SU-DHL-6 (cell line): ENCODE measurements around the gene RANGAP1.

Experiments used
- H2AFZ ChIP-seq: fragments of 200-600 bp; sonication (generic); 2 replicates; pipeline ENCODE4 v1.6.1; 2014; ENCODE audit warnings: low read depth, mild to moderate bottlenecking, moderate library complexity, mixed read lengths, antibody characterized with exemption, low read length; ENCODE audit not compliant: severe bottlenecking
- H3F3A ChIP-seq: fragments of 200-600 bp; shearing (Covaris generic); 2 replicates; pipeline ENCODE4 v1.6.0; 2016; ENCODE audit warnings: antibody characterized with exemption, mild to moderate bottlenecking; ENCODE audit not compliant: insufficient read depth
- H3K27ac ChIP-seq: fragments of 200-600 bp; sonication (generic); 2 replicates; pipeline ENCODE4 v1.5.1; 2016; ENCODE audit warnings: low read depth, mild to moderate bottlenecking, low read length, moderate library complexity, mixed read lengths
- H3K27me3 ChIP-seq: fragments of 200-600 bp; sonication (generic), shearing (Covaris generic); 2 replicates; pipeline ENCODE4 v1.6.0; 2014; ENCODE audit warnings: mild to moderate bottlenecking, low read length
- H3K36me3 ChIP-seq: fragments of 200-600 bp; sonication (generic); 2 replicates; pipeline ENCODE4 v1.6.1; 2014; ENCODE audit warnings: mild to moderate bottlenecking, low read length, mixed read lengths
- H3K4me2 ChIP-seq: fragments of 300-600, 200-600 bp; shearing (Covaris generic), sonication (generic); 2 replicates; pipeline ENCODE4 v1.6.0; 2014; ENCODE audit warnings: low read length, low read depth, mild to moderate bottlenecking; ENCODE audit not compliant: poor library complexity, severe bottlenecking
- H3K4me3 ChIP-seq: fragments of 200-600 bp; sonication (generic); 2 replicates; pipeline ENCODE4 v1.5.1; 2014; ENCODE audit warnings: antibody characterized with exemption, low read length, mild to moderate bottlenecking, mixed read lengths; ENCODE audit not compliant: insufficient read depth, poor library complexity, severe bottlenecking
- H3K79me2 ChIP-seq: fragments of 200-600 bp; sonication (generic); 2 replicates; pipeline ENCODE4 v1.6.1; 2014; ENCODE audit warnings: mild to moderate bottlenecking, low read length, moderate library complexity; ENCODE audit not compliant: insufficient read depth
- H3K9ac ChIP-seq: fragments of 200-600 bp; sonication (generic); 2 replicates; pipeline ENCODE4 v1.7.0; 2014; ENCODE audit warnings: mild to moderate bottlenecking, low read length
- H3K9me2 ChIP-seq: fragments of 200-600 bp; sonication (generic); replicated peaks from 2 replicates; pipeline ENCODE4 v1.6.1; 2014; ENCODE audit warnings: low read length; ENCODE audit not compliant: insufficient read depth
- H3K9me3 ChIP-seq: fragments of 200-600 bp; sonication (generic); 2 replicates; pipeline ENCODE4 v1.6.1; 2014; ENCODE audit warnings: low read length, mixed read lengths; ENCODE audit not compliant: insufficient read depth
- H4K20me1 ChIP-seq: fragments of 200-600 bp; sonication (generic); 2 replicates; pipeline ENCODE4 v1.6.1; 2014; ENCODE audit warnings: low read depth, mild to moderate bottlenecking, antibody characterized with exemption, low read length, moderate library complexity, mixed read lengths
- EZH2phosphoT487 ChIP-seq: fragments of 200-600 bp; sonication (generic), shearing (Covaris generic); conservative IDR thresholded peaks from 2 replicates; pipeline ENCODE4 v1.6.1; 2018; ENCODE audit warnings: mild to moderate bottlenecking, antibody characterized with exemption, low read length, moderate library complexity, mixed read lengths
- TF ChIP-seq, protein P1 (sequence below): fragments of 200-600 bp; sonication (generic); IDR thresholded peaks from one replicate; pipeline ENCODE4 v1.5.1; 2017; ENCODE audit warnings: antibody characterized with exemption, mild to moderate bottlenecking, low read length, moderate library complexity; ENCODE audit not compliant: insufficient read depth, poor library complexity, severe bottlenecking

Gene RANGAP1

DNA sequence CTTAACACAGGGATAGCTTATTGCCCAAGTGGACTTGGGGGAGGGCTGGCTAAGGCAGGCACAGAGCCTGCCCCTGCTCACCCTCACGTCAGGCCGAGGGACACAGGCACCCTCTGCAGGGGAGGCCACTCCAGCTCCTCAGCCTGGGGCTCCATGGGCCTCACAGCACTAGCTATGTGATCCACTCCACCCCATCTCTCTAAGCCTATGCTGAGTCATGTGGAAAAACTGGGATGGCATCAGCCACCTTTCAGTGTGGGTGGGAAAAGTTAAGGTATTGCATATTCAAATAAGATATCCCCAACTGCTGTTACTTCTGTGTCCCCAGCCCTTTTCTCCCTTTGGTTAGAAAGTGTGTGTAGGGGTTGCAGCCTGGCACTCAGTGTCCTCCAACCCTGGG lies 22.3 kb downstream of the RANGAP1 start:
- Histone ChIP-seq H3F3A (no peaks in the 10 kb centered on the region), H2AFZ (no peak overlapping the region), H3K9me2 (no peaks in the 10 kb centered on the region), H3K9ac (no peak overlapping the region), H3K27me3 (no peaks in the 10 kb centered on the region), H3K9me3 (no peaks in the 10 kb centered on the region), H3K4me2 (no peak overlapping the region), H3K27ac (no peak overlapping the region), H4K20me1 (no peaks in the 10 kb centered on the region), H3K79me2 (no peaks in the 10 kb centered on the region), H3K4me3 (no peak overlapping the region), H3K36me3 (no peaks in the 10 kb centered on the region; the same call in 1 of the 2 replicates)
- TF ChIP-seq, protein P1, sequence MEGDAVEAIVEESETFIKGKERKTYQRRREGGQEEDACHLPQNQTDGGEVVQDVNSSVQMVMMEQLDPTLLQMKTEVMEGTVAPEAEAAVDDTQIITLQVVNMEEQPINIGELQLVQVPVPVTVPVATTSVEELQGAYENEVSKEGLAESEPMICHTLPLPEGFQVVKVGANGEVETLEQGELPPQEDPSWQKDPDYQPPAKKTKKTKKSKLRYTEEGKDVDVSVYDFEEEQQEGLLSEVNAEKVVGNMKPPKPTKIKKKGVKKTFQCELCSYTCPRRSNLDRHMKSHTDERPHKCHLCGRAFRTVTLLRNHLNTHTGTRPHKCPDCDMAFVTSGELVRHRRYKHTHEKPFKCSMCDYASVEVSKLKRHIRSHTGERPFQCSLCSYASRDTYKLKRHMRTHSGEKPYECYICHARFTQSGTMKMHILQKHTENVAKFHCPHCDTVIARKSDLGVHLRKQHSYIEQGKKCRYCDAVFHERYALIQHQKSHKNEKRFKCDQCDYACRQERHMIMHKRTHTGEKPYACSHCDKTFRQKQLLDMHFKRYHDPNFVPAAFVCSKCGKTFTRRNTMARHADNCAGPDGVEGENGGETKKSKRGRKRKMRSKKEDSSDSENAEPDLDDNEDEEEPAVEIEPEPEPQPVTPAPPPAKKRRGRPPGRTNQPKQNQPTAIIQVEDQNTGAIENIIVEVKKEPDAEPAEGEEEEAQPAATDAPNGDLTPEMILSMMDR = no peak
- TF ChIP-seq EZH2phosphoT487 = no peak

DNA sequence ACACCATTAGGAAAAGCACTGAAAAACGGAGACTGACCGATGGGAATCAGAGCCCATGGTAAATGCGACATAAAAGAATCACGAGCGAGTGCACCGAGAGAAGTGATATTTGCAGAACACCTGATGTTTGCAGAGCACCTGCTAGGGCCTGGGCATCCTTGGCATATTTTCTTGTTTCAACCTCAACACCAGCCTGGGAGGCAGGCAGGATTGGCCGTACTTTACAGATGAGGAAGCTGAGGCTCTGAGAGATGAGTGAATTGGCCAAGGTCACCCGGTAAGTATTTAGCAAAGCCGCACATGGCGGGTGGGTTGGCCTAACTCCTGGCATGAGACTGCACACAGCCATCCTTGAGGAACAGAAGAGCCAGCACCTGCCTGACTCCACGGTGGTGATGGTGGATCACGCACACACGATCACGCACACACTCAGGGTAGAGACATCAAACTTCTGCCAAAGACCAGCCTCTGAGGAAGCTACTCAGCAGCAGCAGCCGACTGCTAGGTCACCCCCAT lies 23.7 kb downstream of the RANGAP1 start:
- Histone ChIP-seq H2AFZ (no peak overlapping the region), H3F3A (no peaks in the 10 kb centered on the region), H3K9ac (no peak overlapping the region), H3K27ac (no peak overlapping the region), H3K9me3 (no peaks in the 10 kb centered on the region), H3K36me3 (peaks cover under 1% of the 10 kb centered on the region; the same call in 1 of the 2 replicates), H3K4me2 (no peak overlapping the region), H3K79me2 (no peaks in the 10 kb centered on the region), H3K27me3 (no peaks in the 10 kb centered on the region), H3K4me3 (no peak overlapping the region), H4K20me1 (no peaks in the 10 kb centered on the region), H3K9me2 (no peaks in the 10 kb centered on the region)
- TF ChIP-seq EZH2phosphoT487 = no peak
- TF ChIP-seq, protein P1 = no peak

DNA sequence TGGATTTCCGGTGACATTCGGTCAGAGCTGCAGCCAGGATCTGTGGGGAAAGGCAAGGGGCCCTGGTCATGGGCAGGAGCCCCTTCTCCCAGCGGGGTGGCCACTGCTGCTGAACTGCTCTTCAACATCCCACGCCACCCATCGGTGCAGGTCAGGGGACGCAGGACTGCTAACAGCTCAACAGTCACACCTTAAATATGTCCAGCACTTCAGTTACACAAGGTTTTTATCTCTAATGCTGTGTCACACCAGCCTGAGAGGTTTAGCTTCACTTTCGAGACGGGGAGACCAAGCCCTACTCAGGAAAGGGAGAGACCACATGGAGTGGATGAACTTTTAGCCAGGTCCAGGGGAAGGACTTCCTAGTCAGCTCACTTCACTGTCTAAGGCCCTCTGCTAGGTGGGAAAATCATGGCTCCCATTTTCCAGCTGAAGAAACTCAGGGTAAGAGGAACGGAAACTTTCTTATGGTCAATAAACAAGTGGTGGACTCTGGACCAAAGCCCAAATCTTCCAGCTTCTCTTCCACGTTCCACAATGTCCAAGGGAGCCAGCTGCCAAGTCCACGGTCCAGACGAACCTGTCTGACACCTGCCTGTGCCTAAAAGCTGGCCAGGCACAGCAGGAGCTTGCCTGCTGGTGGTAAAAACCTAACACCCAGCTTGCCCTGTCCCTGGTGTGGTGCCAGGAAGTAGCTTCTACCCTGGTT lies 24.3 kb downstream of the RANGAP1 start:
- Histone ChIP-seq H3K9me2 (no peaks in the 10 kb centered on the region), H3K27me3 (no peaks in the 10 kb centered on the region), H3K4me3 (no peak overlapping the region), H3K27ac (no peak overlapping the region), H2AFZ (no peak overlapping the region), H4K20me1 (no peaks in the 10 kb centered on the region), H3K79me2 (no peaks in the 10 kb centered on the region), H3K4me2 (no peak overlapping the region), H3F3A (no peaks in the 10 kb centered on the region), H3K9me3 (no peaks in the 10 kb centered on the region), H3K36me3 (peaks cover 4% of the 10 kb centered on the region; the same call in 1 of the 2 replicates), H3K9ac (no peak overlapping the region)
- TF ChIP-seq, protein P1 = no peak
- TF ChIP-seq EZH2phosphoT487 = no peak
